ENCODE measurements around the gene CCDC88B. TPM values are rescaled to one million over a fixed set of nuclear protein-coding genes. Genes with fewer than 3 reads are reported as not detected.
A peak's percentile ranks its signal among the peaks of the same experiment; 100 is the strongest.

CCDC88B gene
- total and polyA plus RNA-seq, 9 of the 15 experiments (the other 6 are each of a cell fraction or from before 2014, with no cell fraction given) = 0.13 to 18.1 (median 7.9) TPM

DNA sequence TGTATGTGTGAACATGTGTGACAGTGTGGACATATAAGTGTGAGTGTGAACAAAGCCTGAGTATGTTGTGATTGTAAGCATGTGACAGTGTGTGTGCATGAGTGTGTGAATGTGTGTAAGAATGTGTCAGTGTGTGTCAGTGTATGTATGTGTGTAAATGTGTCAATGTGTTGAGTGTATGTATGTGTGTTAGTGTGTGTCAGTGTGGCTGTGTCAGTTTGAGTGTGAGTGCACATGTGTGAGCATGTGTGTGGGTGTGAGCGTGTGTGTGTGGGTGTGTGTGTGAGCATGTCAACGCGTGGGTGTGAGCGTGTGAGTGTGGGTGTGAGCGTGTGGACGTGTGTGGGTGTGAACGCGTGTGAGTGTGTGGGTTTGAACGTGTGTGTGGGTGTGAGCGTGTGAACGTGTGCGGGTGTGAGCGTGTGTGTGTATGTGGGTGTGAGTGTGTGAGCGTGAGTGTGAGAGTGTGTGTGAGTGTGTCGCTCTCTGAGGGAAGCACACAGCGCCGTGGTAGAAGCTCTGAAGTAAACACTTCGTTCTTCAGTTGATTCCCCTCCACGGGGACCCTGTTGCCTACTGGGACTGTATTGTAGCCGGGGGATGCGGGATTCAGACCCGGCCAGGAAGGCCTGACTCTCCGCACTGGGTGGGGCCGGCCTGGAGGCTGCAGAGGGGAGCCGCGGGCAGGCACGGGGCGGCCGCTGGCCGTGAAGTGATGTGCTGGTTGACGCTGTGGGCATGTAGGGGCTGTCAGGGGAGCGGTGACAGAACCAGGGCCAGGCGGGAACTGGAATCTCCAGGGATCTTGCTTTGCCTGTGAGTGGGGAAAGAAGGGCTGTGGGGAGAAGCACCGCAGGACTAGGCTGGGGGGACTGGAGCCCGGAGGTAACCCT, 40.1 kb downstream of the CCDC88B start (continued):
- TF ChIP-seq THAP12 (CRISPR knock-in tag; IDR thresholded peaks at IDR 0.05) = no peak
- TF ChIP-seq ZNF592 (IDR thresholded peaks at IDR 0.05) = no peak
- TF ChIP-seq SP1 (CRISPR knock-in tag; IDR thresholded peaks at IDR 0.05) = no peak
- 0 out of 4 replicates have a peak, but pooled peaks of 1 of the 2 experiments have one; percentile 37 for TF ChIP-seq TEAD1 (CRISPR knock-in tag; IDR thresholded peaks at IDR 0.05)
- TF ChIP-seq ZNF316 (IDR thresholded peaks at IDR 0.05) = no peak
- TF ChIP-seq PHF8 (IDR thresholded peaks at IDR 0.05; ENCODE audit: borderline replicate concordance, low read length) = no peak
- no peak for TF ChIP-seq PHF20 (IDR thresholded peaks at IDR 0.05; ENCODE audit: partially characterized antibody)
- no peak for TF ChIP-seq HDAC3 (IDR thresholded peaks at IDR 0.05; ENCODE audit: borderline replicate concordance, partially characterized antibody)
